Uterus (tissue), 2 donors: ENCODE data around the gene SRSF4.

Experiments used
- CTCF ChIP-seq, 4 experiments: fragments of 200-600 bp in 2 of 4; fragments of 450-650 bp in 2 of 4; sonication (generic) in 2 of 4; IDR thresholded peaks; one replicate each; pipeline ENCODE4 v1.5.1; 2016 to 2019; ENCODE audit warnings: antibody characterized with exemption in 4 of 4, mild to moderate bottlenecking in 2 of 4, moderate library complexity in 1 of 4
- POLR2A ChIP-seq, 2 donors: fragments of 450-650 bp; IDR thresholded peaks; one replicate each; pipeline ENCODE4 v1.6.1; 2016; ENCODE audit warnings: antibody characterized with exemption in 2 of 2, mild to moderate bottlenecking in 1 of 2, moderate library complexity in 1 of 2

- no peak for TF ChIP-seq CTCF (IDR thresholded peaks at IDR 0.05)
- no peak for TF ChIP-seq POLR2A (IDR thresholded peaks at IDR 0.05)
Observed at GRCh38 chr1:29223521-29223920, 41.8 kb upstream of the SRSF4 start.
